Mucosa of gallbladder (tissue), 1 donor: Measurements from ENCODE around the gene WFDC9. TPM values are rescaled to one million over a fixed set of nuclear protein-coding genes. Genes with fewer than 3 reads are reported as not detected.
"Not testable (repeated sequence)": the region's sequence is repeated elsewhere in the genome, so short reads cannot be mapped to it uniquely, and the experiment has no call there.

Source experiments
- DNase-seq: peaks from one replicate; pipeline ENCODE4 v3.0.0-alpha.2; 2020; ENCODE audit warnings: low spot score
- total RNA-seq: library from RNA; stranded (reverse); gene quantifications from one replicate; pipeline ENCODE4 v1.2.1, GENCODE V29; 2021
- donor health status: DM: no; HTN: no; CAD: no.

Gene WFDC9
- total RNA-seq, 1 donor from 2014 or later: not detected

- DNase-seq: peak; percentile 12
Observed at GRCh38 chr20:45592574-45593189, 38.4 kb downstream of the WFDC9 start.

- DNase-seq: no peak
Observed at GRCh38 chr20:45589725-45590124, 41.4 kb downstream of the WFDC9 start.

GRCh38 chr20:45588800-45589199, 42.3 kb downstream of the WFDC9 start:
- no peak for DNase-seq

GRCh38 chr20:45585986-45586385, 45.1 kb downstream of the WFDC9 start:
- not testable (repeated sequence) for DNase-seq

GRCh38 chr20:45584294-45584693, 46.8 kb downstream of the WFDC9 start:
- not testable (repeated sequence) for DNase-seq

GRCh38 chr20:45583502-45583901, 47.6 kb downstream of the WFDC9 start:
- DNase-seq: no peak

- no peak for DNase-seq
Observed at GRCh38 chr20:45581702-45582101, 49.4 kb downstream of the WFDC9 start.

GRCh38 chr20:45579184-45579583, 51.9 kb downstream of the WFDC9 start, which contains the start of gene WFDC8:
Gene WFDC8 (minus strand): TSS chr20:45579284. CDS start chr20:45579247, 37 bp downstream.
- no peak for DNase-seq

GRCh38 chr20:45578231-45578630, 52.9 kb downstream of the WFDC9 start:
- no peak for DNase-seq

GRCh38 chr20:45576995-45577394, 54.1 kb downstream of the WFDC9 start:
- DNase-seq: no peak

GRCh38 chr20:45575931-45576330, 55.2 kb downstream of the WFDC9 start:
- no peak for DNase-seq

GRCh38 chr20:45569650-45570049, 61.4 kb downstream of the WFDC9 start:
- not testable (repeated sequence) for DNase-seq

GRCh38 chr20:45564760-45565276, 66.3 kb downstream of the WFDC9 start:
- no peak for DNase-seq

Other genes starting within 250 kb of the WFDC9 start
- gene DBNDD2, start 223.0 kb downstream of the WFDC9 start, total RNA-seq: 48.0 TPM
- gene PIGT, start 215.1 kb downstream of the WFDC9 start, total RNA-seq: 98.3 TPM
- gene WFDC2, start 161.5 kb downstream of the WFDC9 start, total RNA-seq: 144 TPM
- not detected for gene SPINT3, start 115.7 kb downstream of the WFDC9 start, total RNA-seq
- not detected for gene WFDC6, start 91.8 kb downstream of the WFDC9 start, total RNA-seq
- gene EPPIN, start 83.9 kb downstream of the WFDC9 start, total RNA-seq: not detected
- not detected for gene WFDC8, start 52.0 kb downstream of the WFDC9 start, total RNA-seq
- not detected for gene WFDC10A, start 1.5 kb downstream of the WFDC9 start, total RNA-seq
- gene WFDC11, start 39.0 kb upstream of the WFDC9 start, total RNA-seq: not detected
- gene WFDC13, start 70.8 kb upstream of the WFDC9 start, total RNA-seq: not detected
- gene WFDC10B, start 73.7 kb upstream of the WFDC9 start, total RNA-seq: 0.49 TPM
- gene SPINT4, start 91.1 kb upstream of the WFDC9 start, total RNA-seq: not detected
- gene WFDC3, start 160.6 kb upstream of the WFDC9 start, total RNA-seq: 1.8 TPM
- 26.4 TPM for gene DNTTIP1, start 160.7 kb upstream of the WFDC9 start, total RNA-seq
- gene UBE2C, start 181.4 kb upstream of the WFDC9 start, total RNA-seq: 2.9 TPM
- 0.81 TPM for gene TNNC2, start 196.0 kb upstream of the WFDC9 start, total RNA-seq
- 34.6 TPM for gene SNX21, start 202.5 kb upstream of the WFDC9 start, total RNA-seq
- gene ACOT8, start 226.1 kb upstream of the WFDC9 start, total RNA-seq: 35.7 TPM
- gene ZSWIM3, start 226.3 kb upstream of the WFDC9 start, total RNA-seq: 4.7 TPM
- gene ZSWIM1, start 249.9 kb upstream of the WFDC9 start, total RNA-seq: 14.6 TPM